ENCODE measurements around the gene ACOT7.

ACOT7 gene

GRCh38 chr1:6424619-6425593 lies 31.3 kb upstream of the ACOT7 start, which contains the start of gene ESPN:
ESPN (plus strand) TSS chr1:6424776; CDS start chr1:6424956, 180 bp downstream.
- FAIRE-seq (no peak), DNase-seq (ENCODE audit: insufficient read length, low spot score) (no peak)
- no peak for TF ChIP-seq POLR2AphosphoS5 (IDR thresholded peaks at IDR 0.05; ENCODE audit: low read depth, low read length)
- no peak for TF ChIP-seq POU2F2 (IDR thresholded peaks at IDR 0.05; ENCODE audit: low read depth, low read length)
- TF ChIP-seq POLR2A (IDR thresholded peaks at IDR 0.05; ENCODE audit: low read depth, low read length), result no peak
- TF ChIP-seq TAF1 (IDR thresholded peaks at IDR 0.05; ENCODE audit: low read depth, low read length), result no peak
- TF ChIP-seq SPI1 (IDR thresholded peaks at IDR 0.05; ENCODE audit: low read depth, low read length), result no peak

DNA sequence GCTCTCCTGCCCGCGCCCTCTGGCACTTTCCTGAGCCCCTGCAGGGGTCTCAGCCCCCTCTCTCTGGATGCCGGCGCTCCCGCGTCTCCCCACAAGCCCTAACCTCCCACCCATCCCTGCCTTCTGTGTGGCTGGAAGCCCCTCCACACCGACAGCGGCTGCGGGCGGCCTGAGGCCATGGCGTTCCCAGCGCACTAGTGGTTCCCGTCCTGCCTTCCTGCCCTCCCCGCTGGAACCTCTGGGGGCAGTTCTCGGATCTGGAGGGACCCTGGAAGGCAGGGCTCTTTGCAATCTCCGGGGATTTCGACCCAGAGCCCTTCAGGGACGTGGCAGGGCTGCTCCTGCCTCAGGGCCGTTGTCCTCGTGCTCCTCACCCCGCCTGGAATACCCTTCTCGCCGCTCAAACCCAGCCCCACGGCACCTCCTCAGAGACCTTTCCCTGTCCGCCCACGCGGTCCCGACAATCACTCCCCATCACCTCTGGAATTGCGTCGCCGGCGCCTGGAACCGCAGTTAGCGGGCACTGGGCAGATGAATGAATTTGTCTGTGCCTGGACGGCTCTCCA lies 30.5 kb upstream of the ACOT7 start:
- no peak for DNase-seq (ENCODE audit: insufficient read length, low spot score)
- no peak for FAIRE-seq
- TF ChIP-seq TAF1 (IDR thresholded peaks at IDR 0.05; ENCODE audit: low read depth, low read length) (no peak), POLR2A (IDR thresholded peaks at IDR 0.05; ENCODE audit: low read depth, low read length) (no peak), POU2F2 (IDR thresholded peaks at IDR 0.05; ENCODE audit: low read depth, low read length) (no peak), SPI1 (IDR thresholded peaks at IDR 0.05; ENCODE audit: low read depth, low read length) (no peak), POLR2AphosphoS5 (IDR thresholded peaks at IDR 0.05; ENCODE audit: low read depth, low read length) (no peak), PAX5 (IDR thresholded peaks at IDR 0.05; ENCODE audit: insufficient read depth, low read length, severe bottlenecking) (no peak)

DNA sequence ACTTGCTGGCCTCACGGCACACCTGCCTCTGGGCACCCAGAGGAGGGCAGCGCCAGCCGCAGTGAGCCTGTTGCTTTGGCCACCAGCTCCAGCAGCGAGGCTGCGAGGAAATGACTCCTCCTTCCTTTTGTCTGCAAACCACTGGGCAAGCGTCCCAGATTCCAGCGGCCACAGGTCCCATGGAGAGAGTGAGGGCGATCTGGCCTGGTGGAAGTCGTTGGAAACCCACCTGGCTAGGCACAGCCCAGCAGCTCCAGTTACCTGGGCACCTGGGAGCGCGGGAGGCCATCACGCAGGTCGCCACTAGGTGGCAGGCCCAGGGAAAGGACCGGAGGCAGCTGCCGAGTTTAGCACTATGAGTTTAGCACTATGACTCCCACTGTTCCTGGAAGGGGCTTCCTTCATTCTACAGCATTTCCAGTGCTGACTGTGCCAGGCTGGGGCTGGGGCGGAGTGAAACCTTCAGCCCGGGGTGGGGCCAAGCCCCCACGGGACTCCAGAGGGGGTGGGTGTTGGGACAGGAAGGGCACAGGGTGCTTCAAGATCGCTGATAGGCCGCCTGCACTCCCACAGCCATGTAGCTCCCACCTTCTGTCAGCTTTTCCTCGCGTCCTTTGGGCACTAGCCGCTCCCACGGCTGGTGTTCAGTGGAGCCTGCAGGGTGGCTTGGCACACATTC lies 29.9 kb upstream of the ACOT7 start:
- FAIRE-seq (peak; percentile 81), DNase-seq (ENCODE audit: insufficient read length, low spot score) (peak; percentile 83)
- no peak for TF ChIP-seq SPI1 (IDR thresholded peaks at IDR 0.05; ENCODE audit: low read depth, low read length)
- TF ChIP-seq TAF1 (IDR thresholded peaks at IDR 0.05; ENCODE audit: low read depth, low read length), result no peak
- no peak for TF ChIP-seq POU2F2 (IDR thresholded peaks at IDR 0.05; ENCODE audit: low read depth, low read length)
- TF ChIP-seq POLR2A (IDR thresholded peaks at IDR 0.05; ENCODE audit: low read depth, low read length), result no peak
- no peak for TF ChIP-seq PAX5 (IDR thresholded peaks at IDR 0.05; ENCODE audit: insufficient read depth, low read length, severe bottlenecking)
- no peak for TF ChIP-seq POLR2AphosphoS5 (IDR thresholded peaks at IDR 0.05; ENCODE audit: low read depth, low read length)

DNA sequence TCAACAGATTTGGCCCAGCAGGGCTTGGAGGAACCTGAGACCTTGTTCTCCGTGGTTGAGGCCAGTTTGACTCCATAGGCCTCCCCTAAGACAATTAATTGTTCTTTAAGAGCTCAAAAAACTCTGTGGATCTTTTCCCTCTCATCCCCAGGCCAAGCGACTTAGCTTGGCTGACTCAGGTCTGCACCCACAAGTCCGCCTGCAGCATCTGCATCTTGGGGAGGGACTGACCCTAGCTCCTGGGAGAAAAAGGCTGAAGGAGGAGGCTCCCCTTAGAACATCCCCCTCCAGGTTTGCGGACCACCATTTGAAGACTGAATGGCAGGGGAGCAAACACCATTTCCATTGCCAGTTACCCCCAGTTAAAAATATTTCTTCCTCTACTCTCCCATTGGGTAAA lies 27.7 kb upstream of the ACOT7 start:
- no peak for DNase-seq (ENCODE audit: insufficient read length, low spot score)
- FAIRE-seq, result no peak
- no peak for TF ChIP-seq POU2F2 (IDR thresholded peaks at IDR 0.05; ENCODE audit: low read depth, low read length)
- no peak for TF ChIP-seq PAX5 (IDR thresholded peaks at IDR 0.05; ENCODE audit: insufficient read depth, low read length, severe bottlenecking)
- no peak for TF ChIP-seq SPI1 (IDR thresholded peaks at IDR 0.05; ENCODE audit: low read depth, low read length)
- no peak for TF ChIP-seq POLR2A (IDR thresholded peaks at IDR 0.05; ENCODE audit: low read depth, low read length)

GRCh38 chr1:6420454-6421042 lies 27.0 kb upstream of the ACOT7 start:
- TF ChIP-seq POLR2A (IDR thresholded peaks at IDR 0.05; ENCODE audit: low read depth, low read length) (no peak), PAX5 (IDR thresholded peaks at IDR 0.05; ENCODE audit: insufficient read depth, low read length, severe bottlenecking) (no peak), TAF1 (IDR thresholded peaks at IDR 0.05; ENCODE audit: low read depth, low read length) (no peak), SPI1 (IDR thresholded peaks at IDR 0.05; ENCODE audit: low read depth, low read length) (no peak), POU2F2 (IDR thresholded peaks at IDR 0.05; ENCODE audit: low read depth, low read length) (no peak), POLR2AphosphoS5 (IDR thresholded peaks at IDR 0.05; ENCODE audit: low read depth, low read length) (no peak)
- no peak for FAIRE-seq
- DNase-seq (ENCODE audit: insufficient read length, low spot score), result no peak

GRCh38 chr1:6419804-6420453 lies 26.4 kb upstream of the ACOT7 start, which contains the start of gene HES2:
HES2 (minus strand) TSS chr1:6419919; CDS start chr1:6419820, 99 bp downstream.
- DNase-seq (ENCODE audit: insufficient read length, low spot score) (no peak), FAIRE-seq (no peak)
- TF ChIP-seq SPI1 (IDR thresholded peaks at IDR 0.05; ENCODE audit: low read depth, low read length) (no peak), TAF1 (IDR thresholded peaks at IDR 0.05; ENCODE audit: low read depth, low read length) (no peak), POLR2AphosphoS5 (IDR thresholded peaks at IDR 0.05; ENCODE audit: low read depth, low read length) (no peak), PAX5 (IDR thresholded peaks at IDR 0.05; ENCODE audit: insufficient read depth, low read length, severe bottlenecking) (no peak), POLR2A (IDR thresholded peaks at IDR 0.05; ENCODE audit: low read depth, low read length) (no peak)

DNA sequence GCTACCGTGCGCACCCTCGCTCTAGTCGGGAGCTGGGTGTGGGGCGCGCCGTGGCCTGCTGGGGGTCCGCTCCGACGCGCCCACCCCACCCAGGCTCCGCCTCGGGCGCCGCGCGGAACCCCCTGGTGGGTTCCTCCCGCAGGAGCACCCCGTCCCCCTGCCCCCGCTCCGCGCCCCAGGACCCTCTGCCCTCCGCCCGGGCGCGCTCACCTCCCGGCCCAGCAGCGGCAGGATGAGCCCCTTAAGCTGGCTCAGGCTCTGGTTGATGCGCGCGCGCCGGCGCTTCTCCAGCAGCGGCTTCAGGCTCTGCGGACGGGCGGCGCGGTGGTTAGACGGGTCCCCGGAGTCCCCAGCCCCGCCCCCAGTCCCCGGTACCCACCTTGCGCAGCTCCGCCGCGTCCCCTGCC lies 25.8 kb upstream of the ACOT7 start:
- FAIRE-seq (no peak), DNase-seq (ENCODE audit: insufficient read length, low spot score) (no peak)
- TF ChIP-seq POU2F2 (IDR thresholded peaks at IDR 0.05; ENCODE audit: low read depth, low read length) (no peak), SPI1 (IDR thresholded peaks at IDR 0.05; ENCODE audit: low read depth, low read length) (no peak), PAX5 (IDR thresholded peaks at IDR 0.05; ENCODE audit: insufficient read depth, low read length, severe bottlenecking) (no peak), POLR2AphosphoS5 (IDR thresholded peaks at IDR 0.05; ENCODE audit: low read depth, low read length) (no peak), TAF1 (IDR thresholded peaks at IDR 0.05; ENCODE audit: low read depth, low read length) (no peak), POLR2A (IDR thresholded peaks at IDR 0.05; ENCODE audit: low read depth, low read length) (no peak)

DNA sequence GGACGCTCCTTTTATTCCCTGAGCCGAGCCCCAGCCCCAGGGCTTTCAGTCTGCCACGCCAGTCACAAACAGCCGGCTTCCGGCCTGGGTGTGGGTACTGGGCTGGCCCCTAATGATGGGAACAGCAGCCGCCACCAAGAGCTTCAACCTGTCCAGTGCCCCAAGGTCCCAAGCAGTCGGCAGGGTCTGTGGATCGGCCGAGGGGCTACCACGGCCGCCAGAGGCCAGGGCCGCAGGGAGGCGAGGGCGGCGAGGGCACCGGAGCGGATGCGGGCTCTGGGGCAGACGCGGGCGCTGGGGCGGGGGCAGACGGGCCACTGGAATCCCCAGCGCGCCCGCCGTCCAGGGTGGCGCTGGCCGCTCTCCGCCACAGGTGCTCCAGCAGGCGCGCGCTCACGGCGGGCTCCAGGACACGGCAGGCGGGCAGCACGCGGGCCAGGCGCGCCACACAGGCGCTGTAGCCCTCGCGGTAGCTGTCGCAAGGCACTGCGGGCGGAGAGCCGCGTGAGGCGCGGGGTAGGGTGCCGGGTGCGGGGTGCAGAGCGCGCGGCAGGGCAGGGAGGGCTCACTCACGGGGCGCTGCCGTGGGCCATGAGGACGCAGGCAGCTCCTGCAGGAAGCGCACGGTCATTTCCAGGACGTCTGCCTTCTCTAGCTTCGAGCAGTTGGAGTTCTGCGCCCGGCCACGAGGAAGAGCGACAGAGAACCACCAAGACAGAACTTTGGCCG lies 25.3 kb upstream of the ACOT7 start:
- FAIRE-seq, result no peak

More for the DNA sequence above, 25.3 kb upstream of the ACOT7 start:
- no peak for DNase-seq (ENCODE audit: insufficient read length, low spot score)
- TF ChIP-seq POLR2A (IDR thresholded peaks at IDR 0.05; ENCODE audit: low read depth, low read length) (no peak), PAX5 (IDR thresholded peaks at IDR 0.05; ENCODE audit: insufficient read depth, low read length, severe bottlenecking) (no peak), SPI1 (IDR thresholded peaks at IDR 0.05; ENCODE audit: low read depth, low read length) (no peak), TAF1 (IDR thresholded peaks at IDR 0.05; ENCODE audit: low read depth, low read length) (no peak), POU2F2 (IDR thresholded peaks at IDR 0.05; ENCODE audit: low read depth, low read length) (no peak), POLR2AphosphoS5 (IDR thresholded peaks at IDR 0.05; ENCODE audit: low read depth, low read length) (no peak)

Measured in GM12891 (cell line).